Measurements from ENCODE around the gene MINPP1. TPM values are rescaled to one million over a fixed set of nuclear protein-coding genes. Genes with fewer than 3 reads are reported as not detected.

The MINPP1 gene
- total and polyA plus RNA-seq, 2 of the 13 experiments (the other 11 are each of a cell fraction or from before 2014, with no cell fraction given): 19.2 to 53.7 TPM

- TF ChIP-seq ZNF710 (CRISPR knock-in tag; IDR thresholded peaks at IDR 0.05; ENCODE audit: borderline replicate concordance): peak; percentile 93; the same call in 1 of the 2 replicates
- TF ChIP-seq TOPORS (CRISPR knock-in tag; IDR thresholded peaks at IDR 0.05): peak; percentile 79; the same call in 1 of the 2 replicates
- peak; percentile 58 to 59; a peak in 1 of 4 replicates for TF ChIP-seq HMGXB4 (CRISPR knock-in tag; IDR thresholded peaks at IDR 0.05; ENCODE audit: borderline replicate concordance in 1 of 2, low read depth in 1 of 2)
- no peak for TF ChIP-seq ZNF101 (CRISPR knock-in tag; IDR thresholded peaks at IDR 0.05; ENCODE audit: borderline replicate concordance, low read depth)
- TF ChIP-seq ZNF577 (CRISPR knock-in tag; IDR thresholded peaks at IDR 0.05; ENCODE audit: borderline replicate concordance, low read depth): no peak
- peak; percentile 86; the same call in 1 of the 2 replicates for TF ChIP-seq ZNF503 (CRISPR knock-in tag; IDR thresholded peaks at IDR 0.05)
- peak; percentile 87 for TF ChIP-seq JUND (CRISPR knock-in tag; IDR thresholded peaks at IDR 0.05)
- no peak for TF ChIP-seq ZBTB39 (CRISPR knock-in tag; IDR thresholded peaks at IDR 0.05)
- TF ChIP-seq ZNF597 (CRISPR knock-in tag; IDR thresholded peaks at IDR 0.05): no peak
- peak; percentile 97 for TF ChIP-seq ZNF792 (CRISPR knock-in tag; IDR thresholded peaks at IDR 0.05)
- peak; percentile 70 for TF ChIP-seq PHF5A (CRISPR knock-in tag; IDR thresholded peaks at IDR 0.05; ENCODE audit: low read depth, unreplicated experiment)
- peak; percentile 54 to 57; a peak in 3 of 4 replicates for TF ChIP-seq NR2F1 (CRISPR knock-in tag; IDR thresholded peaks at IDR 0.05)
- TF ChIP-seq HOXA3 (CRISPR knock-in tag; IDR thresholded peaks at IDR 0.05): peak; percentile 84
- peak; percentile 42; the same call in 1 of the 2 replicates for TF ChIP-seq KMT2A (CRISPR knock-in tag; IDR thresholded peaks at IDR 0.05)
- TF ChIP-seq KLF6 (CRISPR knock-in tag; IDR thresholded peaks at IDR 0.05): 0 out of 2 replicates have a peak, but pooled peaks have one; percentile 70
- TF ChIP-seq ZBTB44 (CRISPR knock-in tag; IDR thresholded peaks at IDR 0.05): 0 out of 2 replicates have a peak, but pooled peaks have one; percentile 26
- peak; percentile 94 for TF ChIP-seq HMG20B (CRISPR knock-in tag; conservative IDR thresholded peaks at IDR 0.05)
- peak; percentile 96 for TF ChIP-seq PITX1 (CRISPR knock-in tag; IDR thresholded peaks at IDR 0.05)
- peak; percentile 89 for TF ChIP-seq KAT8 (CRISPR knock-in tag; IDR thresholded peaks at IDR 0.05)
These were observed 4.0 kb upstream of the MINPP1 start (continued) for GRCh38 chr10:87500646-87501048.

All from HepG2 (cell line).